Left ventricle myocardium inferior (tissue), 1 donor: ENCODE measurements around the gene MUSK. TPM values are rescaled to one million over a fixed set of nuclear protein-coding genes. Genes with fewer than 3 reads are reported as not detected.

Experiments used
- DNase-seq: peaks from one replicate; pipeline ENCODE4 v3.0.0-alpha.2; 2020
- H3K27ac ChIP-seq: fragments of 200-600 bp; replicated peaks from 2 replicates; pipeline ENCODE4 v1.8.0; 2021
- H3K27me3 ChIP-seq: fragments of 200-600 bp; 2 replicates; pipeline ENCODE4 v1.8.0; 2021; ENCODE audit warnings: low read depth
- H3K36me3 ChIP-seq: fragments of 200-600 bp; 2 replicates; pipeline ENCODE4 v1.8.0; 2021
- H3K4me1 ChIP-seq: fragments of 200-600 bp; 2 replicates; pipeline ENCODE4 v1.8.0; 2021
- H3K4me3 ChIP-seq: fragments of 200-600 bp; 2 replicates; pipeline ENCODE4 v1.8.0; 2021; ENCODE audit warnings: mild to moderate bottlenecking, moderate library complexity
- H3K9me3 ChIP-seq: fragments of 200-600 bp; replicated peaks from 2 replicates; pipeline ENCODE4 v1.8.0; 2021
- intact Hi-C: fragments of 100-400 bp; cut with micrococcal nuclease; formaldehyde crosslinking; loops from one replicate; pipeline ENCODE4 v1.11.0; 2022
- total RNA-seq: library from RNA; stranded (reverse); fragmentation: NEBNext Ultra II Directional; extraction: Animal tissue kit (Norgen Biotek cat#: 25700); gene quantifications from one replicate; pipeline ENCODE4 v1.2.1, GENCODE V29; 2021
- TF ChIP-seq, protein P1 (sequence below): fragments of 200-600 bp; IDR thresholded peaks from 2 replicates; pipeline ENCODE4 v1.8.0; 2021; ENCODE audit warnings: antibody characterized with exemption, mild to moderate bottlenecking, borderline replicate concordance
- donor health status: DM: no; HTN: yes; CAD: no; lungs with severe emphysema.

The MUSK gene
- total RNA-seq, 1 donor from 2014 or later: 1.5 TPM

DNA sequence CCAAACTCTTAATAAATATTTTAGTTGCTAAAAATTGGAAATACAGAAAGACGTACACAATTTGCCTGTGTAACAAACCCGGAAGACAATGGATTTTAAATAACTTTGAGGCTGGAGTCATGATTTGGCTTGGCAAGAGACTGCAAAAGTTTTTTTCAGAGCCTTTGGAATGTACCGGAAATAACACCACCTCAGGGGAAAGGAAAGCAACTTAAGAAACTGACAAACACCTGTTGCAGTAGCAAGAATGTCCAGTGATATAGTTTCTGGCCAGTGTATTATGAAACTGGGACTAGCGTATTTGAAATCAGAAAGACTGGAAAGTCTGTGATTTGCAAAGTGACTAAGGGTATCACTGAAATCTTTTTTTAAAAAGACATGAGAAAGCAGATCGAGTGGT lies 842 bp downstream of the MUSK start:
- H3K27ac ChIP-seq: peak overlapping the region; percentile 63
- intact Hi-C loops: no loop called here
- DNase-seq: no peak
- no peaks in the 10 kb centered on the region for H3K27me3 ChIP-seq
- no peaks in the 10 kb centered on the region for H3K36me3 ChIP-seq
- H3K4me1 ChIP-seq: no peaks in the 10 kb centered on the region
- TF ChIP-seq, protein P1, sequence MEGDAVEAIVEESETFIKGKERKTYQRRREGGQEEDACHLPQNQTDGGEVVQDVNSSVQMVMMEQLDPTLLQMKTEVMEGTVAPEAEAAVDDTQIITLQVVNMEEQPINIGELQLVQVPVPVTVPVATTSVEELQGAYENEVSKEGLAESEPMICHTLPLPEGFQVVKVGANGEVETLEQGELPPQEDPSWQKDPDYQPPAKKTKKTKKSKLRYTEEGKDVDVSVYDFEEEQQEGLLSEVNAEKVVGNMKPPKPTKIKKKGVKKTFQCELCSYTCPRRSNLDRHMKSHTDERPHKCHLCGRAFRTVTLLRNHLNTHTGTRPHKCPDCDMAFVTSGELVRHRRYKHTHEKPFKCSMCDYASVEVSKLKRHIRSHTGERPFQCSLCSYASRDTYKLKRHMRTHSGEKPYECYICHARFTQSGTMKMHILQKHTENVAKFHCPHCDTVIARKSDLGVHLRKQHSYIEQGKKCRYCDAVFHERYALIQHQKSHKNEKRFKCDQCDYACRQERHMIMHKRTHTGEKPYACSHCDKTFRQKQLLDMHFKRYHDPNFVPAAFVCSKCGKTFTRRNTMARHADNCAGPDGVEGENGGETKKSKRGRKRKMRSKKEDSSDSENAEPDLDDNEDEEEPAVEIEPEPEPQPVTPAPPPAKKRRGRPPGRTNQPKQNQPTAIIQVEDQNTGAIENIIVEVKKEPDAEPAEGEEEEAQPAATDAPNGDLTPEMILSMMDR: no peak
- no peaks in the 10 kb centered on the region for H3K9me3 ChIP-seq
- peak overlapping the region; percentile 44 for H3K4me3 ChIP-seq

DNA sequence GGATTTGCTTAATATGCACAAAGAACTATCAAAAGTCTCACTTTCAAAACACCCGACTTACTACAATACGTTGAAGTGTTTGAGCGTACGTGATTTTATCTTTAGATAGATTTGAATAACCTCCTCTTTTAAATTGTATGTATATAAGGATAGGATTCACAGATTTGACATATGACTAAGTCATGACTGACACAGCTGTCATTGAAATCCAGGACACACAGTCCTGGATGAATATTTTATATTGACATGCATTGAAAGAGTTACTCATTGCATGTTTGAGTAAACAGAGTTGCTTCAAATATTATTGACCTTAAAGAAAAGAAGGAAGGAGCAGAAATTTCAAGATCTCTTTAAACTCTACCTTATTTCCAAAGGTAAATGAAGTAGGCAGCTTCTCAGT lies 3.3 kb downstream of the MUSK start:
- intact Hi-C loops: no loop called here
- TF ChIP-seq, protein P1: no peak
- no peaks in the 10 kb centered on the region for H3K36me3 ChIP-seq
- no peaks in the 10 kb centered on the region for H3K27me3 ChIP-seq
- H3K9me3 ChIP-seq: peaks cover 3% of the 10 kb centered on the region
- H3K4me1 ChIP-seq: no peaks in the 10 kb centered on the region
- H3K27ac ChIP-seq: no peak overlapping the region
- H3K4me3 ChIP-seq: no peak overlapping the region
- DNase-seq: no peak

GRCh38 chr9:110672873-110673510 lies 4.4 kb downstream of the MUSK start:
- no peaks in the 10 kb centered on the region for H3K27me3 ChIP-seq
- no peak overlapping the region for H3K4me3 ChIP-seq
- TF ChIP-seq, protein P1: no peak
- H3K36me3 ChIP-seq: no peaks in the 10 kb centered on the region
- intact Hi-C loops: no loop called here
- no peak for DNase-seq
- H3K27ac ChIP-seq: no peak overlapping the region
- H3K4me1 ChIP-seq: no peaks in the 10 kb centered on the region
- H3K9me3 ChIP-seq: peaks cover 5% of the 10 kb centered on the region

GRCh38 chr9:110687497-110687896 lies 18.9 kb downstream of the MUSK start:
- no peaks in the 10 kb centered on the region for H3K9me3 ChIP-seq
- H3K27ac ChIP-seq: no peak overlapping the region
- H3K36me3 ChIP-seq: no peaks in the 10 kb centered on the region
- no peak overlapping the region for H3K4me3 ChIP-seq
- TF ChIP-seq, protein P1: no peak
- no peak for DNase-seq
- H3K4me1 ChIP-seq: no peaks in the 10 kb centered on the region
- no peaks in the 10 kb centered on the region for H3K27me3 ChIP-seq
- intact Hi-C loops: no loop called here

DNA sequence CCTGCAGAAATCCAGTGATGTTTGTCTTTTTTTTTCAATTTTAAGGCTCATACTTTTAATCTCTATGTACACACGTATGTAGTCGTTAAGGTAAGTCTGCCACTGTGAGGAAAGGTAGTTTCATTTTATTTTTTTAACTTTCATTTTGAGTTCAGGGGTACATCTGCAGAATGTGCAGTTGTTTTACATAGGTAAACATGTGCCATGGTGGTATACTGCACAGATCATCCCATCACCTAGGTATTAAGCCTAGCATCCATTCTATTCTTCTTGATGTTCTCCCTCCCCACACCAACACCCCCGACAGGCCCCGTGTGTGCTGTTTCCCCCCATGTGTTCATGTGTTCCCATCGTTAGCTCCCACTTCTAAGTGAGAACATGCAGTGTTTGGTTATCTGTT lies 19.7 kb downstream of the MUSK start:
- TF ChIP-seq, protein P1: no peak
- H3K4me3 ChIP-seq: no peak overlapping the region
- H3K4me1 ChIP-seq: no peaks in the 10 kb centered on the region
- DNase-seq: no peak
- no peak overlapping the region for H3K27ac ChIP-seq
- H3K9me3 ChIP-seq: no peaks in the 10 kb centered on the region
- no peaks in the 10 kb centered on the region for H3K27me3 ChIP-seq
- intact Hi-C loops: no loop called here
- no peaks in the 10 kb centered on the region for H3K36me3 ChIP-seq
